ENCODE measurements around the gene P3H1. TPM values are rescaled to one million over a fixed set of nuclear protein-coding genes. Genes with fewer than 3 reads are reported as not detected.
A peak's percentile ranks its signal among the peaks of the same experiment; 100 is the strongest.

The P3H1 gene
- total RNA-seq, 1 experiment from 2014 or later: 22.8 TPM

DNA sequence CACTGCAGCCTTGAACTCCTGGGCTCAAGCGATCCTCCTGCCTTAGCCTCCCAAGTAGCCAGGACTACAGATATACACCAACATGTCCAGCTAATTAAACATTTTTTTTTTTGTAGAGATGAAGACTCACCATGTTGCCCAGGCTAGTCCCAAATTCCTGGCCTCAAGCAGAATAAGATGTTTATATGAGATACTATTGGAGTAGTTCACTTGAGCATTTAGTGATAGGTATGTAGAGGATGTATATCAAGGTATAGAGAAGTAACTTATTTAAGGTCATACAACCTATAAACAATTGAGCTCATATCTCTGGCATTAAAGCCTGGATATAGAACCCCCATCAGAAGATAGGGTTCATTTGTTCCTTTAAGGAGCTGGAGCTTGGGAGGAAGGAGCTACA lies 13.3 kb upstream of the P3H1 start:
- BruUV-seq (replicated peaks): no TSS peak
- CTCF ChIA-PET: interaction anchor here (0.6 to 1.4 kb wide), 2 partner anchors 248 to 294 kb away, joined by 4 to 13 read pairs; no protein-coding TSS in a partner anchor
- intact Hi-C loops (cut with micrococcal nuclease; ENCODE audit: unreplicated experiment): no loop called here
- DNase-seq: no peak
- Histone ChIP-seq H3K4me2 (no peak overlapping the region), H3K79me2 (ENCODE audit: low read depth) (no peaks in the 10 kb centered on the region), H3K9me2 (ENCODE audit: insufficient read depth) (no peaks in the 10 kb centered on the region), H3K4me1 (replicated peaks; ENCODE audit: insufficient read depth) (no peaks in the 10 kb centered on the region), H2AFZ (no peak overlapping the region), H3K27ac (no peak overlapping the region), H3K36me3 (ENCODE audit: low read depth) (no peaks in the 10 kb centered on the region), H3K4me3 (no peak overlapping the region), H4K20me1 (ENCODE audit: insufficient read depth) (no peaks in the 10 kb centered on the region), H3K27me3 (ENCODE audit: insufficient read depth, low read depth) (no peaks in the 10 kb centered on the region), H3F3A (ENCODE audit: insufficient read depth, low read depth) (0 out of 2 replicates have a peak, but pooled peaks cover 4% of the 10 kb centered on the region), H3K9me3 (ENCODE audit: insufficient read depth, low read depth) (no peaks in the 10 kb centered on the region)
- TF ChIP-seq EZH2 (IDR thresholded peaks at IDR 0.05; ENCODE audit: low read depth): no peak
- TF ChIP-seq, protein P1, sequence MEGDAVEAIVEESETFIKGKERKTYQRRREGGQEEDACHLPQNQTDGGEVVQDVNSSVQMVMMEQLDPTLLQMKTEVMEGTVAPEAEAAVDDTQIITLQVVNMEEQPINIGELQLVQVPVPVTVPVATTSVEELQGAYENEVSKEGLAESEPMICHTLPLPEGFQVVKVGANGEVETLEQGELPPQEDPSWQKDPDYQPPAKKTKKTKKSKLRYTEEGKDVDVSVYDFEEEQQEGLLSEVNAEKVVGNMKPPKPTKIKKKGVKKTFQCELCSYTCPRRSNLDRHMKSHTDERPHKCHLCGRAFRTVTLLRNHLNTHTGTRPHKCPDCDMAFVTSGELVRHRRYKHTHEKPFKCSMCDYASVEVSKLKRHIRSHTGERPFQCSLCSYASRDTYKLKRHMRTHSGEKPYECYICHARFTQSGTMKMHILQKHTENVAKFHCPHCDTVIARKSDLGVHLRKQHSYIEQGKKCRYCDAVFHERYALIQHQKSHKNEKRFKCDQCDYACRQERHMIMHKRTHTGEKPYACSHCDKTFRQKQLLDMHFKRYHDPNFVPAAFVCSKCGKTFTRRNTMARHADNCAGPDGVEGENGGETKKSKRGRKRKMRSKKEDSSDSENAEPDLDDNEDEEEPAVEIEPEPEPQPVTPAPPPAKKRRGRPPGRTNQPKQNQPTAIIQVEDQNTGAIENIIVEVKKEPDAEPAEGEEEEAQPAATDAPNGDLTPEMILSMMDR (conservative IDR thresholded peaks at IDR 0.05): no peak
- POLR2A ChIA-PET (ENCODE audit: unreplicated experiment): no interaction called here

DNA sequence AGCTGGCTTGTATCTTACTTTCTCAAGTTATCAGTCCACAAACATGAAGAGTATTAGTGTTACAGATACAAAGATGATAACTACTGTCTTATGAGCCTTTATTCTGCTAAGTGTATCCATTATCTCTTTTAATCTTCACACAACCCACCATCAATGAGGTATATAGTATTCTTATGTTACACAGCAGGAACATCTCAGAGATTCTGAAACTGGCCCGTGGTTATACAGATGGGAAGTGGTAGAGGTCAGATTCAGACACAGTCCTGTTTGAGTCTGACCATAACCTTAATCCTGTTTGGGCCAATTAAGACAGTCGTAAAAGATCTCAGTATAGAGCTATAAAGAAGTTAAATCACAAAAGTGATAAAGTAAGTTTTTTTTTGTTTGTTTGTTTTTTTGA lies 12.9 kb upstream of the P3H1 start:
- no peaks in the 10 kb centered on the region for H3K9me3 ChIP-seq (ENCODE audit: insufficient read depth, low read depth)
- H3K79me2 ChIP-seq (ENCODE audit: low read depth): no peaks in the 10 kb centered on the region
- DNase-seq: no peak
- no peak overlapping the region for H3K4me2 ChIP-seq
- CTCF ChIA-PET: interaction anchor here (1.4 to 1.6 kb wide), 2 partner anchors 144 to 294 kb away, joined by 3 to 13 read pairs; no protein-coding TSS in a partner anchor
- no peak for TF ChIP-seq EZH2 (IDR thresholded peaks at IDR 0.05; ENCODE audit: low read depth)
- TF ChIP-seq, protein P1 (conservative IDR thresholded peaks at IDR 0.05): no peak
- no peaks in the 10 kb centered on the region for H3K9me2 ChIP-seq (ENCODE audit: insufficient read depth)
- no peak overlapping the region for H3K4me3 ChIP-seq
- no peak overlapping the region for H2AFZ ChIP-seq
- POLR2A ChIA-PET (ENCODE audit: unreplicated experiment): no interaction called here
- H3F3A ChIP-seq (ENCODE audit: insufficient read depth, low read depth): 0 out of 2 replicates have a peak, but pooled peaks cover 4% of the 10 kb centered on the region
- no peak overlapping the region for H3K27ac ChIP-seq
- H4K20me1 ChIP-seq (ENCODE audit: insufficient read depth): no peaks in the 10 kb centered on the region
- H3K36me3 ChIP-seq (ENCODE audit: low read depth): no peaks in the 10 kb centered on the region
- no peaks in the 10 kb centered on the region for H3K4me1 ChIP-seq (replicated peaks; ENCODE audit: insufficient read depth)
- no peaks in the 10 kb centered on the region for H3K27me3 ChIP-seq (ENCODE audit: insufficient read depth, low read depth)
- intact Hi-C loops (cut with micrococcal nuclease; ENCODE audit: unreplicated experiment): loop anchor here (2.0 to 10.0 kb wide), 2 partner anchors 133 to 635 kb away; no protein-coding TSS in a partner anchor
- no TSS peak for BruUV-seq (replicated peaks)

DNA sequence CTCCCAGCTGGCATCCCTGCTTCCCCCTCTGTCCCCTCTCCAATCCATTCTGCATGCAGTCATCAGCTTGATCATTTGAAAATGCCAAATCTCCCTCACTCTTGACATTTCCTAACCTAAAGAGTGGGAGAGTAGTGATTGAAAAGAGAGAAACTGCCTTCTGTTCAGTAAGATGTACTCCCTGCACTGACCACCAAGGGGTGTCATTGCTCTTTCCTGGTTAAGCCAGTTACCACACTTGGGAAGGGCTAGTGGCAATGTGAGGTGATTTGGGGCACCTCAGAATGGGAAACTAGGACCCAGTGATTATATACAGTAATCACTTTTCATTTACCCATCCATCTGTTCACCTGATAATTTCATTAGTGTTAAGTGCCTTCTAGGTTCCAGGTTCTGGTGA lies 11.0 kb upstream of the P3H1 start:
- H3F3A ChIP-seq (ENCODE audit: insufficient read depth, low read depth): 0 out of 2 replicates have a peak, but pooled peaks cover 4% of the 10 kb centered on the region
- no peak overlapping the region for H2AFZ ChIP-seq
- H3K27ac ChIP-seq: no peak overlapping the region
- no peak overlapping the region for H3K4me3 ChIP-seq
- no TSS peak for BruUV-seq (replicated peaks)
- ChIA-PET CTCF (interaction anchor here (0.6 to 1.6 kb wide), 6 partner anchors 9 to 1284 kb away, joined by 3 to 9 read pairs (median 4); no protein-coding TSS in a partner anchor), POLR2A (ENCODE audit: unreplicated experiment) (no interaction called here)
- H4K20me1 ChIP-seq (ENCODE audit: insufficient read depth): no peaks in the 10 kb centered on the region
- no peaks in the 10 kb centered on the region for H3K36me3 ChIP-seq (ENCODE audit: low read depth)
- no peaks in the 10 kb centered on the region for H3K9me3 ChIP-seq (ENCODE audit: insufficient read depth, low read depth)
- peak in 1 of 2 experiments; percentile 37 for DNase-seq
- H3K4me2 ChIP-seq: no peak overlapping the region
- no peaks in the 10 kb centered on the region for H3K4me1 ChIP-seq (replicated peaks; ENCODE audit: insufficient read depth)
- no peaks in the 10 kb centered on the region for H3K79me2 ChIP-seq (ENCODE audit: low read depth)
- H3K27me3 ChIP-seq (ENCODE audit: insufficient read depth, low read depth): no peaks in the 10 kb centered on the region
- intact Hi-C loops (cut with micrococcal nuclease; ENCODE audit: unreplicated experiment): loop anchor here (1.0 to 10.0 kb wide), 3 partner anchors 135 to 637 kb away; no protein-coding TSS in a partner anchor
- no peak for TF ChIP-seq EZH2 (IDR thresholded peaks at IDR 0.05; ENCODE audit: low read depth)
- TF ChIP-seq, protein P1 (conservative IDR thresholded peaks at IDR 0.05): peak; percentile 84
- no peaks in the 10 kb centered on the region for H3K9me2 ChIP-seq (ENCODE audit: insufficient read depth)
